Activated CD8-positive, alpha-beta T cell treated with anti-CD3 and anti-CD28 coated beads for 36 hours (primary cell): ENCODE results near the gene FBP2. TPM values are rescaled to one million over a fixed set of nuclear protein-coding genes. Genes with fewer than 3 reads are reported as not detected.
A peak's percentile ranks its signal among the peaks of the same experiment; 100 is the strongest.

Source experiments
- ATAC-seq: fragments of 200-7000 bp; cut with Tn5 transposase; one replicate; pipeline ENCODE4 v1.10.0; 2021; ENCODE audit warnings: mild to moderate bottlenecking, moderate library complexity
- CTCF ChIA-PET: fragments of 350-600 bp; sonication (Branson Sonifier 250); formaldehyde crosslinking; loops from one replicate; lab custom pipeline; 2021; ENCODE audit warnings: antibody characterized with exemption; lab: Charles Lee
- POLR2A ChIA-PET: fragments of 350-600 bp; sonication (Branson Sonifier 250); formaldehyde crosslinking; loops from one replicate; lab custom pipeline; 2021; ENCODE audit warnings: antibody characterized with exemption; lab: Charles Lee
- DNase-seq: peaks from one replicate; pipeline ENCODE4 v3.0.0-alpha.2; 2020
- H3K27ac Mint-ChIP-seq: one replicate; pipeline ENCODE4 v1.8.0; 2021; ENCODE audit warnings: mild to moderate bottlenecking, mixed read lengths
- H3K27me3 Mint-ChIP-seq: one replicate; pipeline ENCODE4 v1.8.0; 2021; ENCODE audit warnings: mixed read lengths
- H3K36me3 Mint-ChIP-seq: one replicate; pipeline ENCODE4 v1.8.0; 2021; ENCODE audit warnings: low read depth, mixed read lengths
- H3K4me1 Mint-ChIP-seq: one replicate; pipeline ENCODE4 v1.8.0; 2021; ENCODE audit warnings: low read depth, mixed read lengths
- H3K4me3 Mint-ChIP-seq: one replicate; pipeline ENCODE4 v1.8.0; 2021; ENCODE audit warnings: mild to moderate bottlenecking, moderate library complexity, mixed read lengths
- H3K9me3 Mint-ChIP-seq: one replicate; pipeline ENCODE4 v1.8.0; 2021; ENCODE audit warnings: mixed read lengths
- intact Hi-C: fragments of 100-400 bp; cut with micrococcal nuclease; formaldehyde crosslinking; loops from one replicate; pipeline ENCODE4 v1.10.0; 2022
- total RNA-seq, 2 experiments: library from RNA; stranded (reverse); gene quantifications; one replicate each; pipeline ENCODE4 v1.2.3, GENCODE V29; 2021
- TF ChIP-seq, protein P1 (sequence below): fragments of 200-600 bp; IDR thresholded peaks from one replicate; pipeline ENCODE4 v1.8.0; 2022; ENCODE audit warnings: antibody characterized with exemption, mild to moderate bottlenecking

FBP2 gene
- not detected for total RNA-seq

DNA sequence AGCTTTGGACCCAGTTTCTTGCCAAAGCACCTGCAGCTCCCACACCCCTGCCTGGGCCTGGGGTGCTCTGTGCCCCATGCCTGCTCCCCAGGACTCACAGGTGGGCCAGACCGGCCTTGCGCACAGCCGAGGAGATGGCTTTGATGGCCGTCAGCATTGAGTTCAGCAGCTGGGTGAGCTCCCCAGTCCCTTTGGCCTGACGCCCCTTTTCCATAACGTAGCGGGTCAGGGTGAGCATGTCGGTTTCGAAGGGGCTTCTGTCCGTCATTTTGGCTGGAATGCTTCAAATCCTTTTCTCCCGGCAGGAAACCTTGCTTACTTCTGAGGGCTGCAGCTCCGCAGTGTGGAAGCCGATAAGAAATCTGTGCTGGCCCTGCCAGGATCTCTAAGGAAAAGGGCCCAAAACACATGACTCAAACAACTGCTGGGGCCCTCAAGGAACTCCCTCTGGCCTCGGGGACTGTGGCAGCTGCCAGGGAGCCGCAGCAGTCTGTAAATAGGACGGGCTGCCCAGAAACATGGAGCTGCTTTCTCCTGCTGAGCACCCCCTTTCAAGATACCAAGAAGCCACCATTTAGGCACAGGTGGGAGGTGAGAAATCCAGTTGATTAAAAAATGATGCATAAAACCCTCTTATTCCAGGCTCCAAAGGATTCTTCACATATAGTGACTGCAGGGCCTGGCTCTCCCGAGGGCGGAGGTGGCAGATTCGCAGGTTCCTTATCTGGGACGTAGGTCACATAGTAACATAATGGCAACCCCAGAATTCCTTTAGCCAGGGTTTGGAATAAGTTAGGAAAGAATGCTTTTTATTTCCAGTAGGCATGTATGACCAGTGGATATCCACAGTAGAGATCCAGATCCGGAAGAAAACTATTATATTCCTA, at the start of gene FBP2:
Gene FBP2 (minus strand): TSS at position 366 of the 887 bp plus-strand sequence. CDS start 98 bp downstream, at position 268.
- no peaks in the 10 kb centered on the region for H3K36me3 Mint-ChIP-seq
- intact Hi-C loops = no loop called here
- H3K4me1 Mint-ChIP-seq = no peaks in the 10 kb centered on the region
- CTCF ChIA-PET = no interaction called here
- H3K9me3 Mint-ChIP-seq = no peaks in the 10 kb centered on the region
- DNase-seq (no peak), ATAC-seq (no peak)
- TF ChIP-seq, protein P1, sequence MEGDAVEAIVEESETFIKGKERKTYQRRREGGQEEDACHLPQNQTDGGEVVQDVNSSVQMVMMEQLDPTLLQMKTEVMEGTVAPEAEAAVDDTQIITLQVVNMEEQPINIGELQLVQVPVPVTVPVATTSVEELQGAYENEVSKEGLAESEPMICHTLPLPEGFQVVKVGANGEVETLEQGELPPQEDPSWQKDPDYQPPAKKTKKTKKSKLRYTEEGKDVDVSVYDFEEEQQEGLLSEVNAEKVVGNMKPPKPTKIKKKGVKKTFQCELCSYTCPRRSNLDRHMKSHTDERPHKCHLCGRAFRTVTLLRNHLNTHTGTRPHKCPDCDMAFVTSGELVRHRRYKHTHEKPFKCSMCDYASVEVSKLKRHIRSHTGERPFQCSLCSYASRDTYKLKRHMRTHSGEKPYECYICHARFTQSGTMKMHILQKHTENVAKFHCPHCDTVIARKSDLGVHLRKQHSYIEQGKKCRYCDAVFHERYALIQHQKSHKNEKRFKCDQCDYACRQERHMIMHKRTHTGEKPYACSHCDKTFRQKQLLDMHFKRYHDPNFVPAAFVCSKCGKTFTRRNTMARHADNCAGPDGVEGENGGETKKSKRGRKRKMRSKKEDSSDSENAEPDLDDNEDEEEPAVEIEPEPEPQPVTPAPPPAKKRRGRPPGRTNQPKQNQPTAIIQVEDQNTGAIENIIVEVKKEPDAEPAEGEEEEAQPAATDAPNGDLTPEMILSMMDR = no peak
- POLR2A ChIA-PET = no interaction called here
- no peak within 1 kb of the TSS for H3K27ac Mint-ChIP-seq
- H3K27me3 Mint-ChIP-seq = peaks cover 12% of the 10 kb centered on the region
- H3K4me3 Mint-ChIP-seq = no peak within 1 kb of the TSS

DNA sequence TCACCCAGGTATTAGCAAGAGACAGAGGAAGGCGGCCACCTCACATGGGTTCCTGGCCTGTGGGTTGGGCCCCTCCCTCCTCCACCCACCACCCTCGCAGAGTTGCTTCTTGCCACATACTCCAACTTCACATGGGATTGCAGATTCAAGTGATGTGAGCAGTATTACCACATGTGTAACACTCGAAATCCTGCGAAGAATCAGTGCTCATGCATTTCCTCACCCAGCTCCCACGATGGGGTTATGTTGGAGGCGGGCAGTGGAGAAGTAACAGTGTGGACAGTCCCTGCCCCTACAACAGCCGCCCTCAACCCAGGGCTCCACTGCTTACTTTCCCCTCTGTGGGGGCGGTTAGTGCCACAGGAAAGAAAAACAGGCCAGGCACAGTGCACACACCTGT, 49.6 kb upstream of the FBP2 start:
- H3K4me1 Mint-ChIP-seq = peaks cover 18% of the 10 kb centered on the region
- ChIA-PET POLR2A (no interaction called here), CTCF (no interaction called here)
- intact Hi-C loops = no loop called here
- no peak overlapping the region for H3K4me3 Mint-ChIP-seq
- ATAC-seq (no peak), DNase-seq (no peak)
- TF ChIP-seq, protein P1 = no peak
- H3K27me3 Mint-ChIP-seq = peaks cover 4% of the 10 kb centered on the region
- H3K9me3 Mint-ChIP-seq = no peaks in the 10 kb centered on the region
- H3K27ac Mint-ChIP-seq = no peak overlapping the region
- H3K36me3 Mint-ChIP-seq = no peaks in the 10 kb centered on the region

DNA sequence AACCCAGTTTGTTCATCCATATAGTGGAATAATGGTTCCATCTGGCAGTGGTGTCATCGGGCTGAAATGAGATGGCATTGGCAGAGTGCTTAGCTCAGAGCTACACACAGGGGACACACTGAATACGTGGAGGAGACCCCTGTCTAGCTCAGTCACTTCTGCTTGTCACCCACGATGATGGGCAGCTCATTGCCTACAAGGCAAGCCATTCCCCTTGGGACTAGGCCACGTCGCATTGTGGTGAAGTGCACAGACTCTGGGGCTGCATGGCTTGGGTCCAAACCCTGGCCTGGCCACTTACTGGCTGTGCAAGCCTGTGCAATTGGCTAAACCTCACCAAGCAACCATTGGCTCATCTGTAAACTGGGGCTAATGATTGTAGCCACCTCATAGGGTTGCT, 48.9 kb upstream of the FBP2 start:
- ChIA-PET POLR2A (no interaction called here), CTCF (interaction anchor here (1.1 kb wide), 1 partner anchor 14 kb away, joined by 4 read pairs; no protein-coding TSS in a partner anchor)
- H3K36me3 Mint-ChIP-seq = no peaks in the 10 kb centered on the region
- H3K4me1 Mint-ChIP-seq = peaks cover 18% of the 10 kb centered on the region
- TF ChIP-seq, protein P1 = no peak
- DNase-seq (no peak), ATAC-seq (no peak)
- H3K27me3 Mint-ChIP-seq = peaks cover 4% of the 10 kb centered on the region
- no peaks in the 10 kb centered on the region for H3K9me3 Mint-ChIP-seq
- intact Hi-C loops = no loop called here
- no peak overlapping the region for H3K27ac Mint-ChIP-seq
- no peak overlapping the region for H3K4me3 Mint-ChIP-seq

DNA sequence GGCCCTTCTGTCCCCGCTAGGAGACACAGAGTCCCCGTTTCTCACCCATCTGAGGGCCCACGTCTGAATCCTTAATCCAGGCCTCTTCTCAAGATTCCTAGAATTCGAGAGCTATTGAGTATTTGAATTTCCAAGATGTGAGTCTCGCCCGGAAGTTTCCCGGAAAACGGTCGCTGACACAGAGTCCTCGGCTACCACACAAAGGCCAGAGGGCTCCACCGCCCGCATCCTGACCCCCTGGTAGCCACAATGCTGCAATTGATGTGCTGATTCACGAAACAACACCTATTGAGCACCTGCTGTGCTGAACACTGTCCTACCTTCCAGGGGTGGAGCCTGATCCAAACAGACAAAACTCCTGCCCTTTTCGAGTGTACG, 46.4 kb upstream of the FBP2 start:
- intact Hi-C loops = no loop called here
- POLR2A ChIA-PET = interaction anchor here (1.2 kb wide), 1 partner anchor 23 kb away, joined by 3 read pairs; no protein-coding TSS in a partner anchor
- no peak for ATAC-seq

More for the DNA sequence above, 46.4 kb upstream of the FBP2 start:
- H3K36me3 Mint-ChIP-seq = no peaks in the 10 kb centered on the region
- peak; percentile 19 for DNase-seq
- peak overlapping the region; percentile 70 for H3K4me3 Mint-ChIP-seq
- no peaks in the 10 kb centered on the region for H3K9me3 Mint-ChIP-seq
- peak overlapping the region; percentile 85 for H3K27ac Mint-ChIP-seq
- CTCF ChIA-PET = interaction anchor here (1.2 to 1.3 kb wide), 2 partner anchors 29 to 41 kb away, joined by 3 read pairs; no protein-coding TSS in a partner anchor
- TF ChIP-seq, protein P1 = no peak
- H3K27me3 Mint-ChIP-seq = peaks cover 8% of the 10 kb centered on the region
- peaks cover 18% of the 10 kb centered on the region for H3K4me1 Mint-ChIP-seq
